Measurements from ENCODE around the gene ASIC5. TPM values are rescaled to one million over a fixed set of nuclear protein-coding genes. Genes with fewer than 3 reads are reported as not detected.

The ASIC5 gene
- polyA plus RNA-seq, 2 donors = not detected

- H3K27me3 ChIP-seq (ENCODE audit: control insufficient read depth in 1 of 2, insufficient read depth in 2 of 2, low read length in 2 of 2) = no peaks in the 10 kb centered on the region
- H3K36me3 ChIP-seq (ENCODE audit: control insufficient read depth in 2 of 2, insufficient read depth in 2 of 2, low read length in 1 of 2) = no peaks in the 10 kb centered on the region
- H3K4me1 ChIP-seq (ENCODE audit: control insufficient read depth in 2 of 2, insufficient read depth in 2 of 2, low read length in 1 of 2) = no peaks in the 10 kb centered on the region
- no peaks in the 10 kb centered on the region for H3K9me3 ChIP-seq (ENCODE audit: control insufficient read depth in 2 of 2, insufficient read depth in 1 of 2, low read depth in 1 of 2, low read length in 1 of 2)
- WGBS, 2 donors = 75 to 80% methylated on average over 1 of the region's 1 CpG
- H3K4me3 ChIP-seq (ENCODE audit: low read depth in 1 of 2, low read length in 2 of 2) = no peak overlapping the region
- no peak overlapping the region for H3K27ac ChIP-seq (ENCODE audit: low read depth in 2 of 2, low read length in 1 of 2)
Observed at GRCh38 chr4:155794589-155795236, 71.4 kb downstream of the ASIC5 start.

DNA sequence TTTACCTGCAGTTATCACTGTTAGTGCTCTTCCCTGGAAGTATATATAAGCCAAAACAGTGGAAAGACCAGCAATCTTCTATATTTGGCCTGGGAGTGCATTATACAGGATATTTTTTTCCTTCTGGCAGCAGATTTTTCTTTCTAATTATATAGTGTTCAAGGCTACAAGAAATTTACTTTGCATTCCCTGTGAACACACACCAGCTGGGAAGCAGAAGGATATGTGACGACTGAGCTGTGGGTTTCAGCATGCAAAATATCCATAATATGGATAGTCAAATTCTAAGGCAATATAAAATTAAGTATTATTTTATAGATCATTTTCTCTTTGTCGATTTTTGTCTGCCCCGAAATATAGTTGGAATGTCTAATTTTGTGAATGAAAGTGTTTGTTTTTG, 76.1 kb downstream of the ASIC5 start:
- no peak overlapping the region for H3K27ac ChIP-seq (ENCODE audit: low read depth in 2 of 2, low read length in 1 of 2)
- H3K27me3 ChIP-seq (ENCODE audit: control insufficient read depth in 1 of 2, insufficient read depth in 2 of 2, low read length in 2 of 2) = no peaks in the 10 kb centered on the region
- whole genome bisulfite sequencing, 2 donors = 72 to 87% methylated on average over 3 of the region's 3 CpGs
- H3K9me3 ChIP-seq (ENCODE audit: control insufficient read depth in 2 of 2, insufficient read depth in 1 of 2, low read depth in 1 of 2, low read length in 1 of 2) = no peaks in the 10 kb centered on the region
- H3K4me1 ChIP-seq (ENCODE audit: control insufficient read depth in 2 of 2, insufficient read depth in 2 of 2, low read length in 1 of 2) = no peaks in the 10 kb centered on the region
- H3K36me3 ChIP-seq (ENCODE audit: control insufficient read depth in 2 of 2, insufficient read depth in 2 of 2, low read length in 1 of 2) = no peaks in the 10 kb centered on the region
- no peak overlapping the region for H3K4me3 ChIP-seq (ENCODE audit: low read depth in 1 of 2, low read length in 2 of 2)

GRCh38 chr4:155789391-155789790, 76.7 kb downstream of the ASIC5 start:
- Histone ChIP-seq H3K4me1 (ENCODE audit: control insufficient read depth in 2 of 2, insufficient read depth in 2 of 2, low read length in 1 of 2) (no peaks in the 10 kb centered on the region), H3K27ac (ENCODE audit: low read depth in 2 of 2, low read length in 1 of 2) (no peak overlapping the region), H3K4me3 (ENCODE audit: low read depth in 1 of 2, low read length in 2 of 2) (no peak overlapping the region), H3K36me3 (ENCODE audit: control insufficient read depth in 2 of 2, insufficient read depth in 2 of 2, low read length in 1 of 2) (no peaks in the 10 kb centered on the region), H3K27me3 (ENCODE audit: control insufficient read depth in 1 of 2, insufficient read depth in 2 of 2, low read length in 2 of 2) (no peaks in the 10 kb centered on the region), H3K9me3 (ENCODE audit: control insufficient read depth in 2 of 2, insufficient read depth in 1 of 2, low read depth in 1 of 2, low read length in 1 of 2) (no peaks in the 10 kb centered on the region)
- WGBS, 2 donors = 63 to 68% methylated on average over 6 of the region's 6 CpGs

GRCh38 chr4:155787113-155787710, 78.9 kb downstream of the ASIC5 start:
- Histone ChIP-seq H3K4me3 (ENCODE audit: low read depth in 1 of 2, low read length in 2 of 2) (no peak overlapping the region), H3K9me3 (ENCODE audit: control insufficient read depth in 2 of 2, insufficient read depth in 1 of 2, low read depth in 1 of 2, low read length in 1 of 2) (no peaks in the 10 kb centered on the region), H3K27me3 (ENCODE audit: control insufficient read depth in 1 of 2, insufficient read depth in 2 of 2, low read length in 2 of 2) (no peaks in the 10 kb centered on the region), H3K36me3 (ENCODE audit: control insufficient read depth in 2 of 2, insufficient read depth in 2 of 2, low read length in 1 of 2) (no peaks in the 10 kb centered on the region), H3K27ac (ENCODE audit: low read depth in 2 of 2, low read length in 1 of 2) (no peak overlapping the region), H3K4me1 (ENCODE audit: control insufficient read depth in 2 of 2, insufficient read depth in 2 of 2, low read length in 1 of 2) (no peaks in the 10 kb centered on the region)
- WGBS, 2 donors = 13 to 14% methylated on average over 5 of the region's 5 CpGs

DNA sequence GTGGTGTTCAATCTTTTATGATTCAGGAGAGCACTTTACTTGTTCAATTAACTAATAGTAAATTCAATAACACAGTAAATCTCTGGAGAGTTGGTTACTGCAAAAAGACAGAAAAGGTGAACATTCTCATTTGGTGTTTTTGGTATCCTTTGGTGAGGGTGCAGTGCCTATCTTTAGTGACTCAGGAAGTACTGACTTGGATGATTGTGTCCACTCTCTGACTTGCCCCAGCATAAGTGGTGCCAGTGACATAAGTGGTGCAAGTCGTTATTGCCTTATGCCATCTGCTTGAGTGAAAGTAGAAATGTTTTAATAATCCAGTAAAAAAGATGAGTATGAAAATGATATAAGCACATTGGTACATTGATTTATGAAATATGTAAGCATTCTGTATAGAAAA, 80.2 kb downstream of the ASIC5 start:
- Histone ChIP-seq H3K9me3 (ENCODE audit: control insufficient read depth in 2 of 2, insufficient read depth in 1 of 2, low read depth in 1 of 2, low read length in 1 of 2) (no peaks in the 10 kb centered on the region), H3K27ac (ENCODE audit: low read depth in 2 of 2, low read length in 1 of 2) (no peak overlapping the region), H3K4me3 (ENCODE audit: low read depth in 1 of 2, low read length in 2 of 2) (no peak overlapping the region), H3K36me3 (ENCODE audit: control insufficient read depth in 2 of 2, insufficient read depth in 2 of 2, low read length in 1 of 2) (no peaks in the 10 kb centered on the region), H3K27me3 (ENCODE audit: control insufficient read depth in 1 of 2, insufficient read depth in 2 of 2, low read length in 2 of 2) (no peaks in the 10 kb centered on the region), H3K4me1 (ENCODE audit: control insufficient read depth in 2 of 2, insufficient read depth in 2 of 2, low read length in 1 of 2) (no peaks in the 10 kb centered on the region)
- 76 to 80% methylated on average over 1 of the region's 1 CpG for WGBS, 2 donors

GRCh38 chr4:155784637-155785036, 81.4 kb downstream of the ASIC5 start:
- Histone ChIP-seq H3K4me1 (ENCODE audit: control insufficient read depth in 2 of 2, insufficient read depth in 2 of 2, low read length in 1 of 2) (no peaks in the 10 kb centered on the region), H3K27me3 (ENCODE audit: control insufficient read depth in 1 of 2, insufficient read depth in 2 of 2, low read length in 2 of 2) (no peaks in the 10 kb centered on the region), H3K9me3 (ENCODE audit: control insufficient read depth in 2 of 2, insufficient read depth in 1 of 2, low read depth in 1 of 2, low read length in 1 of 2) (no peaks in the 10 kb centered on the region), H3K36me3 (ENCODE audit: control insufficient read depth in 2 of 2, insufficient read depth in 2 of 2, low read length in 1 of 2) (no peaks in the 10 kb centered on the region), H3K27ac (ENCODE audit: low read depth in 2 of 2, low read length in 1 of 2) (no peak overlapping the region), H3K4me3 (ENCODE audit: low read depth in 1 of 2, low read length in 2 of 2) (no peak overlapping the region)
- 39 to 43% methylated on average over 1 of the region's 1 CpG for WGBS, 2 donors

DNA sequence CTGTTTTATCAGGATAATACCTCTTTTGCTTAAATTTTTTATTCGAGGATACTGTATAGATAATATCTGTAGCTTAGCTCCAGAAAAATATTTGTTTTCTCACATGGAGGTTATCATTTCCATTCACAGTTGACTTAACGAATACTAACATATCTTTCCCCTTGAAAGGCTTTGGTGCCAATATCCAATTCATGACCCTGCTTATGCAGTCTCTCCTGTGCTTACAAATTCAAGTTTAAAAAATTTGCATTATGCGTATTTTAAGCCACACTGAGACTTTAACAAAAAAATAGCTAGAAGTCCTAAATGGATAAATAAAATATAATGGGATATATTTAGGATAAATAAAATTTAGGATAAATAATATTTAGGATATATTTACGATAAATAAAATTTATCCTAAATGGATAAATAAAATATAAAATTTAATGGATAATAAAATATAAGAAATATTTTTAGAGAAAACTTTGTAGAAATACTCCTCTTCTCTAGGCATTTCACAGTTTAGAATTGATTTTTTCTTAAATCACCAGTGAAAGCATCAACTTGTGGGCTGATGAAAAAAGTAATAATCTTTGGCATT, 84.7 kb downstream of the ASIC5 start:
- Histone ChIP-seq H3K4me1 (ENCODE audit: control insufficient read depth in 2 of 2, insufficient read depth in 2 of 2, low read length in 1 of 2) (no peaks in the 10 kb centered on the region), H3K27ac (ENCODE audit: low read depth in 2 of 2, low read length in 1 of 2) (no peak overlapping the region), H3K27me3 (ENCODE audit: control insufficient read depth in 1 of 2, insufficient read depth in 2 of 2, low read length in 2 of 2) (no peaks in the 10 kb centered on the region), H3K36me3 (ENCODE audit: control insufficient read depth in 2 of 2, insufficient read depth in 2 of 2, low read length in 1 of 2) (no peaks in the 10 kb centered on the region), H3K9me3 (ENCODE audit: control insufficient read depth in 2 of 2, insufficient read depth in 1 of 2, low read depth in 1 of 2, low read length in 1 of 2) (no peaks in the 10 kb centered on the region), H3K4me3 (ENCODE audit: low read depth in 1 of 2, low read length in 2 of 2) (no peak overlapping the region)
- 88 to 93% methylated on average over 4 of the region's 4 CpGs for WGBS, 2 donors

DNA sequence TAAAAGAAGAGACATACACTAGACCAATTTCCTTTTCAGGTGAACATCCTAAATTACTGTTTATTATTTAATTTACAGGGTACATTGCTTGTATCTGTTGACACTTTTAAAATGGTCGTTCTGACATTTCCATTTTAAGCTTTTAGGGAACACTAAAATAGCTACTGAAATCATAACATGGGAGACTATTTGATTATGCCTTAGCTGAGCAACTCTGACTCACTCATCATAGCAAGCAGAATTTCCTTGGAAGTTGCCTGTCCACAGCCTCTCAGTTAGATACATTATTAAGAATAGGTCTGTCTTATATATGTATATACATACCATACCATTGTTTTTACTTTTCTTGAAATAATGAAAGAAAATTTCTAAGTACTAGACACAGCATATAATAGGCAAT, 85.3 kb downstream of the ASIC5 start:
- 53 to 58% methylated on average over 1 of the region's 1 CpG for WGBS, 2 donors
- H3K9me3 ChIP-seq (ENCODE audit: control insufficient read depth in 2 of 2, insufficient read depth in 1 of 2, low read depth in 1 of 2, low read length in 1 of 2) = no peaks in the 10 kb centered on the region
- no peak overlapping the region for H3K4me3 ChIP-seq (ENCODE audit: low read depth in 1 of 2, low read length in 2 of 2)
- no peaks in the 10 kb centered on the region for H3K4me1 ChIP-seq (ENCODE audit: control insufficient read depth in 2 of 2, insufficient read depth in 2 of 2, low read length in 1 of 2)
- no peaks in the 10 kb centered on the region for H3K36me3 ChIP-seq (ENCODE audit: control insufficient read depth in 2 of 2, insufficient read depth in 2 of 2, low read length in 1 of 2)
- no peak overlapping the region for H3K27ac ChIP-seq (ENCODE audit: low read depth in 2 of 2, low read length in 1 of 2)
- H3K27me3 ChIP-seq (ENCODE audit: control insufficient read depth in 1 of 2, insufficient read depth in 2 of 2, low read length in 2 of 2) = no peaks in the 10 kb centered on the region

Measured in esophagus (tissue), 2 donors.